HG03460 (cell line): ENCODE measurements around the gene SAYSD1.
A peak's percentile ranks its signal among the peaks of the same experiment; 100 is the strongest.
"Not testable (repeated sequence)": the region's sequence is repeated elsewhere in the genome, so short reads cannot be mapped to it uniquely, and the experiment has no call there.

Experiments used
- ATAC-seq: cut with Tn5 transposase; IDR thresholded peaks from one replicate; pipeline ENCODE4 v1.9.1; 2021; ENCODE audit not compliant: unreplicated experiment

The SAYSD1 gene

GRCh38 chr6:39114704-39115599 lies at the start of gene SAYSD1:
TSS of gene SAYSD1 (minus strand) at chr6:39115186. CDS start at chr6:39115089, 97 bp downstream.
- peak; percentile 88 for ATAC-seq

GRCh38 chr6:39157511-39157910 lies 42.5 kb upstream of the SAYSD1 start:
- ATAC-seq, result no peak

GRCh38 chr6:39156801-39157200 lies 41.8 kb upstream of the SAYSD1 start:
- no peak for ATAC-seq

GRCh38 chr6:39154705-39155104 lies 39.7 kb upstream of the SAYSD1 start:
- ATAC-seq, result no peak

- no peak for ATAC-seq
Observed at GRCh38 chr6:39153766-39154397, 38.9 kb upstream of the SAYSD1 start.

- ATAC-seq, result no peak
Observed at GRCh38 chr6:39152262-39152661, 37.3 kb upstream of the SAYSD1 start.

GRCh38 chr6:39151211-39151610 lies 36.2 kb upstream of the SAYSD1 start:
- ATAC-seq, result no peak

- no peak for ATAC-seq
Observed at GRCh38 chr6:39144481-39145173, 29.6 kb upstream of the SAYSD1 start.

- no peak for ATAC-seq
Observed at GRCh38 chr6:39143238-39143930, 28.4 kb upstream of the SAYSD1 start.

- ATAC-seq, result no peak
Observed at GRCh38 chr6:39140556-39141167, 25.7 kb upstream of the SAYSD1 start.

- no peak for ATAC-seq
Observed at GRCh38 chr6:39137245-39137644, 22.3 kb upstream of the SAYSD1 start.

- not testable (repeated sequence) for ATAC-seq
Observed at GRCh38 chr6:39136207-39136606, 21.2 kb upstream of the SAYSD1 start.

GRCh38 chr6:39134761-39135160 lies 19.8 kb upstream of the SAYSD1 start:
- ATAC-seq, result not testable (repeated sequence)

- no peak for ATAC-seq
Observed at GRCh38 chr6:39130691-39131090, 15.7 kb upstream of the SAYSD1 start.

GRCh38 chr6:39128832-39129231 lies 13.8 kb upstream of the SAYSD1 start:
- no peak for ATAC-seq

- ATAC-seq, result no peak
Observed at GRCh38 chr6:39128106-39128505, 13.1 kb upstream of the SAYSD1 start.

- no peak for ATAC-seq
Observed at GRCh38 chr6:39124114-39124513, 9.1 kb upstream of the SAYSD1 start.

GRCh38 chr6:39118921-39119320 lies 3.9 kb upstream of the SAYSD1 start:
- no peak for ATAC-seq

GRCh38 chr6:39114388-39114703 lies 640 bp downstream of the SAYSD1 start:
- peak; percentile 10 for ATAC-seq

- no peak for ATAC-seq
Observed at GRCh38 chr6:39113788-39114187, 1.2 kb downstream of the SAYSD1 start.

GRCh38 chr6:39111280-39111679 lies 3.7 kb downstream of the SAYSD1 start:
- no peak for ATAC-seq
